Smooth muscle cell (in vitro differentiated cells): ENCODE data around the gene TCEAL1. TPM values are rescaled to one million over a fixed set of nuclear protein-coding genes. Genes with fewer than 3 reads are reported as not detected.

ENCODE experiments used
- DNase-seq: peaks from one replicate; lab custom pipeline; 2025; ENCODE audit not compliant: unreplicated experiment; lab: John Stamatoyannopoulos, UW
- H2AFZ ChIP-seq: fragments of 200-600 bp; sonication (generic); 2 replicates; pipeline ENCODE4 v1.6.0; 2016; ENCODE audit warnings: antibody characterized with exemption, low read depth, mild to moderate bottlenecking
- H3F3A ChIP-seq: fragments of 200-600 bp; sonication (generic); 2 replicates; pipeline ENCODE4 v1.6.0; 2017; ENCODE audit warnings: antibody characterized with exemption, low read depth
- H3K27ac ChIP-seq: fragments of 200-600 bp; sonication (generic); 2 replicates; pipeline ENCODE4 v1.5.1; 2016; ENCODE audit warnings: low read depth, mild to moderate bottlenecking
- H3K27me3 ChIP-seq: fragments of 200-600 bp; sonication (generic); 2 replicates; pipeline ENCODE4 v1.6.1; 2016; ENCODE audit warnings: low read depth, mild to moderate bottlenecking
- H3K36me3 ChIP-seq: fragments of 200-600 bp; sonication (generic); 2 replicates; pipeline ENCODE4 v1.5.1; 2016; ENCODE audit warnings: low read depth
- H3K4me1 ChIP-seq: fragments of 200-600 bp; sonication (generic); 2 replicates; pipeline ENCODE4 v1.5.1; 2016; ENCODE audit warnings: low read depth
- H3K4me2 ChIP-seq: fragments of 200-600 bp; sonication (generic); 2 replicates; pipeline ENCODE4 v1.6.0; 2016; ENCODE audit warnings: mild to moderate bottlenecking
- H3K4me3 ChIP-seq: fragments of 200-600 bp; sonication (generic); 2 replicates; pipeline ENCODE4 v1.5.1; 2016; ENCODE audit warnings: mild to moderate bottlenecking
- H3K79me2 ChIP-seq: fragments of 200-600 bp; sonication (generic); 2 replicates; pipeline ENCODE4 v1.6.0; 2016; ENCODE audit warnings: low read depth, mild to moderate bottlenecking
- H3K9ac ChIP-seq: fragments of 200-600 bp; sonication (generic); 2 replicates; pipeline ENCODE4 v1.6.0; 2016; ENCODE audit warnings: low read depth
- H3K9me3 ChIP-seq: fragments of 200-600 bp; sonication (generic); replicated peaks from 2 replicates; pipeline ENCODE4 v1.5.1; 2016; ENCODE audit warnings: low read depth
- H4K20me1 ChIP-seq: fragments of 200-600 bp; sonication (generic); 2 replicates; pipeline ENCODE4 v1.6.0; 2016; ENCODE audit warnings: low read depth
- WGBS: methylation state at CpG from one replicate; pipeline ENCODE4 v1.1.7; 2016; ENCODE audit warnings: low lambda C conversion rate; 5-methylcytosine and 5-hydroxymethylcytosine counted together
- polyA plus RNA-seq: library from polyadenylated mRNA; unstranded; fragments of >200 nt; fragmentation: Nextera tagmentation; extraction: Ambion mirVana; gene quantifications from 2 replicates; pipeline ENCODE4 v1.2.1, GENCODE V29; 2016
- total RNA-seq: library from RNA; depleted of rRNA; stranded (reverse); fragments of >200 nt; gene quantifications from 2 replicates; pipeline ENCODE4 v1.2.3, GENCODE V29; 2014
- TF ChIP-seq, protein P1 (sequence below): fragments of 200-600 bp; sonication (generic); IDR thresholded peaks from 2 replicates; pipeline ENCODE4 v1.5.1; 2017; ENCODE audit warnings: borderline replicate concordance, mild to moderate bottlenecking, antibody characterized with exemption; ENCODE audit not compliant: insufficient read depth, poor library complexity, severe bottlenecking

The TCEAL1 gene
- total and polyA plus RNA-seq, 2 experiments from 2014 or later = 16.7 to 22.1 TPM

DNA sequence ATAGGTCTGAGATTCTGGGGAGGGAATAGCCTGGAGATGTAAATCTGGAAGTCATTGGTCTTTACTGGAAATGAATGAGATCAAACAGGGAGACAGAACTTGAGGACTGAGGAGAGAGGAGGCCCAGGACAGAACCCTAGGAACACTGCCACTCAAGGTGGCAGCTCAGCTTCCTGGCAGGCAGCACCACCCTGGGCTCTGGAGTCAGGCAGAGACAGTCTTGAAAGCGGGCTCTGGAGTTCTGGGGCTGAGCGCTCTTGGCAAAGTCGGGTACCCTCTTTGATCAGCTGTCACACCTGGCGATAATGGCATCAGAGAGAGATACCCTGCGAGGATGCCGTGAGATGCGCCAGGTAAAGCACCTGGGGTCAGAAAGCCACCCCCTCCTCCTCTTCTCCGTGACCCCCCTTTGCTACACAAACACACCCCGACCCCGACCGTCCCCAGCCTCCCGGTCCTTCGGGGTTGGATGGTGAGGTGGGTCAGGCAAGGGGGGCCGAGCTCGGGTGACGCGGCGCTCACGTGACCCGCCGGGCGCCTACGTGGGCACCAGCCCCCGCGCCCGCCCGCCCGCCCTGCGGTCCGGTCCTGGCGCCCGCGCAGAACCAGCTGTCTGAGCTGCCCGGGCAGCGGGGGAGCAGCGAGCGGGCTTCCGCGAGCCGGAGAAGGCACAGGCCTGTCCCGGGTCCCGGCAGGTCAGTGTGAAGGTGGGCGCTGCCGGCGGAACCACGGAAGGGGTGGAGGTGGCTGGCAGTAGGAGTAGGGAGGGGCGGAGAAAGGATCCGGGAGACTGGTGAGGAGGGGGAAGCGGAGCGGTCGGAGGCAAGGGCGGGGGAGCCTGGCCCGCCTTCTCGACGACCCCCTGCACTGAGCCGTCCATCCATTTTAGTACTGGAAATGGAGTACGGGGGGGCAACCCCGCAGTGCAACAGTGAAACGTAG is 21.1 kb upstream of the TCEAL1 start, which contains the start of gene TCEAL3:
TCEAL3 (plus strand) TSS at position 600 of the 942 bp plus-strand sequence. CDS start 1,102 bp downstream, outside the sequence.
- Histone ChIP-seq H3K4me1 (no peaks in the 10 kb centered on the region), H3K9ac (peak within 1 kb of the TSS; percentile 97), H4K20me1 (no peaks in the 10 kb centered on the region), H3K36me3 (no peaks in the 10 kb centered on the region), H3F3A (no peaks in the 10 kb centered on the region), H3K4me2 (peak within 1 kb of the TSS; percentile 93), H3K27ac (peak within 1 kb of the TSS; percentile 79), H3K27me3 (no peaks in the 10 kb centered on the region), H3K79me2 (no peaks in the 10 kb centered on the region), H3K9me3 (no peaks in the 10 kb centered on the region), H3K4me3 (peak within 1 kb of the TSS; percentile 95), H2AFZ (peak within 1 kb of the TSS; percentile 97)
- TF ChIP-seq, protein P1, sequence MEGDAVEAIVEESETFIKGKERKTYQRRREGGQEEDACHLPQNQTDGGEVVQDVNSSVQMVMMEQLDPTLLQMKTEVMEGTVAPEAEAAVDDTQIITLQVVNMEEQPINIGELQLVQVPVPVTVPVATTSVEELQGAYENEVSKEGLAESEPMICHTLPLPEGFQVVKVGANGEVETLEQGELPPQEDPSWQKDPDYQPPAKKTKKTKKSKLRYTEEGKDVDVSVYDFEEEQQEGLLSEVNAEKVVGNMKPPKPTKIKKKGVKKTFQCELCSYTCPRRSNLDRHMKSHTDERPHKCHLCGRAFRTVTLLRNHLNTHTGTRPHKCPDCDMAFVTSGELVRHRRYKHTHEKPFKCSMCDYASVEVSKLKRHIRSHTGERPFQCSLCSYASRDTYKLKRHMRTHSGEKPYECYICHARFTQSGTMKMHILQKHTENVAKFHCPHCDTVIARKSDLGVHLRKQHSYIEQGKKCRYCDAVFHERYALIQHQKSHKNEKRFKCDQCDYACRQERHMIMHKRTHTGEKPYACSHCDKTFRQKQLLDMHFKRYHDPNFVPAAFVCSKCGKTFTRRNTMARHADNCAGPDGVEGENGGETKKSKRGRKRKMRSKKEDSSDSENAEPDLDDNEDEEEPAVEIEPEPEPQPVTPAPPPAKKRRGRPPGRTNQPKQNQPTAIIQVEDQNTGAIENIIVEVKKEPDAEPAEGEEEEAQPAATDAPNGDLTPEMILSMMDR = no peak
- peak; percentile 17 for DNase-seq
- 11% methylated on average over 36 of the region's 59 CpGs for WGBS

DNA sequence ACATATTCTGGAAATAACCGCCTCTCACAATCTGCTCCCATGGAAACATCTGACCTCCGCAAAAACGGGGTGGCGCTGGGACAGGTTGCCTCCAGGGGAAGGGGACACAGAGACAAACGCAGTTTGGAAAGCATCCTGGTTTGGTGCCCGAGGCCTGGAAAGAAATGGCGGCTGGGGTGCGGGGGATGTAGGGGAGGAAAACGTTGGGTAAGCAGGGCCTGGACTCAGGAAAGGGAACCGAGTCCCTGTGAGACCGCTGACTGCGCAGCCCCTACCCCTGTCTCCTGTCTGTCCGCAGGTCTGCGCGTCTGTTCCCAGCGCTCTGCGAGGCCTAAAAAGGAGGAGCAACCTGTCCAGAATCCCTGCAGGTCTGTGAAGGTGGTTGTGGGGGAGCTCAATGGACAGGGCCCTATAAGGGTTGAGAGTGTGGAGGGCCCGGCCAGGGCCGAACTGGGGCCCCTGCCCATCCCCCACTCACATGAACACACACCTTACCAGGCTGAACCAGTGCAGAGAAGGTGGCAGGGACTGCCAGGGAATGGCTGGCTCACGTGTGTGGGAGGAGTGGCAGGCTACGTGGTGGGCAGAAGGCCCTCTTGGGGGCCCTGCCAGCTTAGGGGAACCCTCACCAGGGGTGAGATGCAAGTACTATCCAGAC is 20.3 kb upstream of the TCEAL1 start:
- H3K27ac ChIP-seq = peak overlapping the region; percentile 79
- WGBS = 36% methylated on average over 15 of the region's 21 CpGs
- H3K9me3 ChIP-seq = no peaks in the 10 kb centered on the region
- peak overlapping the region; percentile 97 for H3K9ac ChIP-seq
- H3K4me3 ChIP-seq = peak overlapping the region; percentile 95
- peak overlapping the region; percentile 97 for H2AFZ ChIP-seq
- TF ChIP-seq, protein P1 = no peak
- no peaks in the 10 kb centered on the region for H4K20me1 ChIP-seq
- H3K27me3 ChIP-seq = no peaks in the 10 kb centered on the region
- no peak for DNase-seq
- peak overlapping the region; percentile 93 for H3K4me2 ChIP-seq
- H3K4me1 ChIP-seq = no peaks in the 10 kb centered on the region
- no peaks in the 10 kb centered on the region for H3F3A ChIP-seq
- no peaks in the 10 kb centered on the region for H3K79me2 ChIP-seq
- no peaks in the 10 kb centered on the region for H3K36me3 ChIP-seq

DNA sequence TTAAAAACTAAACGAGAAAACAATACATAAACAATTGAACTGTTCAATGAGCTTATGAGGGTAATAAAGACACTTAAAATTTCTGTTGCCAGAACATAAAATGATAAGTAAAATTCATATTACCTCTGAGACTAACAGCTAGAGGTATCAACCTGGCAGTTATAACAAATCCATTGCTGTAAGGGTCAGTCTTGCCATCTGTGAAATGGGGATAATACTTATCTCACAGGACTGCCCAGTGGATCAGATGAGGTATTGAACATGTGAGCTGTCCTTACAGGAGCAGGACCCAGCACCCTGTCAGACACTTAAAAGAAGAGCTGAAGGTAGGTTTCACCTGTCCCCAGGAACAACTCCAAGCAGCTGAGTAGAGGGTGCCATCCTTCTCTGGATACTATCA is 18.5 kb upstream of the TCEAL1 start:
- no peaks in the 10 kb centered on the region for H3K36me3 ChIP-seq
- no peak overlapping the region for H3K4me2 ChIP-seq
- no peaks in the 10 kb centered on the region for H3F3A ChIP-seq
- TF ChIP-seq, protein P1 = no peak
- H3K4me1 ChIP-seq = no peaks in the 10 kb centered on the region
- H2AFZ ChIP-seq = no peak overlapping the region
- no peaks in the 10 kb centered on the region for H3K79me2 ChIP-seq
- H3K27ac ChIP-seq = no peak overlapping the region
- DNase-seq = no peak
- no peaks in the 10 kb centered on the region for H4K20me1 ChIP-seq
- H3K9ac ChIP-seq = no peak overlapping the region
- H3K27me3 ChIP-seq = no peaks in the 10 kb centered on the region
- no peaks in the 10 kb centered on the region for H3K9me3 ChIP-seq
- WGBS = 94% methylated on average over 1 of the region's 1 CpG
- H3K4me3 ChIP-seq = no peak overlapping the region
